Motor neuron (in vitro differentiated cells): ENCODE results near the gene SYNPR. TPM values are rescaled to one million over a fixed set of nuclear protein-coding genes. Genes with fewer than 3 reads are reported as not detected.
A peak's percentile ranks its signal among the peaks of the same experiment; 100 is the strongest.

Source experiments
- ATAC-seq, 8 experiments: fragments of 200-7000 bp; cut with Tn5 transposase; replicated peaks in 6 of 8; 2 replicates each; pipeline ENCODE4 v1.8.0; 2021; ENCODE audit warnings: mild to moderate bottlenecking in 8 of 8, moderate library complexity in 8 of 8
- H3K27ac ChIP-seq, 2 donors: fragments of 250-450 bp; sonication (Bioruptor Pico); 2 replicates each; pipeline ENCODE4 v1.9.0; 2021; ENCODE audit warnings: antibody characterized with exemption in 2 of 2, mild to moderate bottlenecking in 2 of 2, moderate library complexity in 1 of 2
- H3K4me1 ChIP-seq, 2 donors: fragments of 250-450 bp; sonication (Bioruptor Pico); replicated peaks in 1 of 2; 2 replicates each; pipeline ENCODE4 v1.6.1; 2021; ENCODE audit warnings: antibody characterized with exemption in 2 of 2, mild to moderate bottlenecking in 2 of 2, moderate library complexity in 1 of 2
- H3K4me3 ChIP-seq, 5 donors: fragments of 250-450 bp; sonication (Bioruptor Pico); 2 replicates each; pipeline ENCODE4 v1.9.0; 2021; ENCODE audit warnings: antibody characterized with exemption in 5 of 5, mild to moderate bottlenecking in 5 of 5, moderate library complexity in 4 of 5
- WGBS, 10 experiments: fragments of 450-650 bp; shearing (Covaris generic); methylation state at CpG; one replicate each; pipeline ENCODE4 v1.0.0; 2022; 5-methylcytosine and 5-hydroxymethylcytosine counted together
- in situ Hi-C, 9 experiments: fragments of 400-800 bp; cut with MboI; loops; one replicate each; pipeline ENCODE4 v1.15.0; 2021; ENCODE audit warnings: low sequenced_read_pairs in 9 of 9, low pct_unique_long_range_greater_than_20kb in 2 of 9; ENCODE audit not compliant: unreplicated experiment in 9 of 9
- total RNA-seq, 8 experiments: library from RNA; unstranded; fragments of 300-600 nt; gene quantifications; 2 replicates each; pipeline versions ENCODE4 v1.2.3 to v1.2.4, GENCODE V29; 2022

SYNPR gene
- total RNA-seq, 8 experiments from 2014 or later, result 0.18 to 6.3 (median 1.9) TPM

DNA sequence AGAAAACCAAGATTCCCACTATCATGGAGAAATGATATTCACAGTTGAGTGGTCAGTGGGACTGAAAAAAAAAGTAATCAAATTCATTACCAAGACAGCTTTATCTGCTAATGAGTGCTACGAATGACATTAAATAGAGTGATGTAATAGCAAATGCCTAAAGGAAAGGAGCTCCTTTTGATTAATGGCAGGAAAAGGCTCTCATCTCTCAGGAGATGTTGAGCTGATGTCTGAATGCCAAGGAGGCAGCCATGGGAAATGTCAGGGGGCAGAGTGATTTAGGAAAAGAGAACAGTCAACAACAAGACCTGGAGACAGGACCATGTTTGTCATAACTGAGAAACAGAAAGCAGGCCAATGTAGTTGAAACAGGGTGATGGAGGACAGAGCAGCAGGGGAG, 277.7 kb downstream of the SYNPR start:
- H3K27ac ChIP-seq, result no peak overlapping the region
- H3K4me1 ChIP-seq, result peaks cover 3 to 7% of the 10 kb centered on the region in 2 donors
- ATAC-seq, result peak in 5 of 8 experiments; percentile 53 to 91 (median 71)
- in situ Hi-C loops, result loop anchor here in 1 of 9 experiments (25.0 kb wide), 1 partner anchor 193 kb away; no protein-coding TSS in a partner anchor
- no peak overlapping the region for H3K4me3 ChIP-seq
- WGBS, 10 experiments, result 29 to 80% (median 50%) methylated on average over 1 of the region's 1 CpG; no CpG with 5 or more reads in 1 of the 10 experiments

DNA sequence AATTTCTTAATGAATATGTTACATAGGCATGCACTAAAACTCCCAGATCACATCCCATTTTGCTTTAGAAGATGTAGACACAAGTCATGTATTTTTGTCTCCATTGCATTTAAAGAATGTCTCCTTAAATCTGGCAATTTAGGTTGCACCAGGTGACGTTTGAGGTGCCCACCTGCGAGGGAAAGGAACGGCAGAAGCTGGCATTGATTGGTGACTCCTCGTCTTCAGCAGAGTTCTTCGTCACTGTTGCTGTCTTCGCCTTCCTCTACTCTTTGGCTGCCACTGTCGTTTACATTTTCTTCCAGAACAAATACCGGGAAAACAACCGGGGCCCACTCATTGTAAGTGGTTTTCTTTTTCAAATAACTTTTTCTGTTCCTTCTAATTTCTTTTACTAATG, 278.3 kb downstream of the SYNPR start:
- H3K27ac ChIP-seq, result no peak overlapping the region
- no peak for ATAC-seq
- peaks cover 3 to 7% of the 10 kb centered on the region in 2 donors for H3K4me1 ChIP-seq
- WGBS, 10 experiments, result 43 to 90% (median 78%) methylated on average over 1 to 9 of the region's 9 CpGs; no CpG with 5 or more reads in 1 of the 10 experiments
- no peak overlapping the region for H3K4me3 ChIP-seq
- in situ Hi-C loops, result loop anchor here in 1 of 9 experiments (25.0 kb wide), 1 partner anchor 194 kb away; no protein-coding TSS in a partner anchor

DNA sequence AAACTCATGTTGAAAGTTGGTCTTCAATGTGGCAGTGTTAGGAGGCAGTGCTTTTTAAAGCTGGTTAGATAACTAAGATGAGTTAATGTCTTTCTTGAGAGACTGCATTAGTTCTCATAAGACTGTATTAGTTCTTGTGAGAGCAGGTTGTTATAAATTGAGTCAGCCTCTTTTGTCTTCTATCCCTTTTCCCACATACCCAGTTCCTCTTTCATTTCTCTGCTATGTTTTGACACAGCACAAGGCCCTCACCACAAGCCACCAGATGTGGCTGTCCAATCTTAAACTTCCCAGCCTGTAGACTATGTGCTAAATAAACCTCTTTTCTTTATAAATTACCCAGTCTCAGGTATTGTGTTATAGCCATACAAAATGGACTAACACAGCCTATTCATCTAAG, 279.8 kb downstream of the SYNPR start:
- Histone ChIP-seq H3K4me3 (no peak overlapping the region), H3K4me1 (peaks cover 3 to 7% of the 10 kb centered on the region in 2 donors), H3K27ac (no peak overlapping the region)
- ATAC-seq, result no peak
- in situ Hi-C loops, result loop anchor here in 1 of 9 experiments (25.0 kb wide), 1 partner anchor 196 kb away; no protein-coding TSS in a partner anchor

GRCh38 chr3:63559884-63560283, 281.8 kb downstream of the SYNPR start:
- 39 to 100% (median 76%) methylated on average over 1 to 2 of the region's 2 CpGs; no CpG with 5 or more reads in 2 of the 10 experiments for WGBS, 10 experiments
- Histone ChIP-seq H3K4me3 (no peak overlapping the region), H3K27ac (no peak overlapping the region), H3K4me1 (peaks cover 3 to 11% of the 10 kb centered on the region in 2 donors)
- ATAC-seq, result no peak
- in situ Hi-C loops, result loop anchor here in 1 of 9 experiments (25.0 kb wide), 1 partner anchor 198 kb away; no protein-coding TSS in a partner anchor

DNA sequence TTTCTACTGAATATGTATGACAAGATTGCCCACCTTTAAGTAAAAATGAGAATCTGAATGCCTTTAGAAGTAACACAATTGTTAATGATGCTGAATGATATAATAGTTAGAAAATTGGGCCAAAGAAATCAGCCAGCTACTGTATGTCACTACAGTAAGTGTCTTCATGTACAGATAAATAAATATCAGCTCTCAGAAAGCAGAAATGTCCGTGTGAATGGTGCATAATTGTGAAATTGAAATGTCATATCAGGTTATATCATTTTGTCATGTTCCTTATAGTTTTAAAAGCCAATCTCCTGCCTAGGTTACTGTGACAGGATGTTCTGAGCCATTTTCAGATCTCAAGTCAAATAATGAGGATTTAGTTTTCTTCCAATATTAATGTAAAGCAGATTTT, 283.8 kb downstream of the SYNPR start:
- 0 to 71% (median 38%) methylated on average over 1 of the region's 1 CpG; no CpG with 5 or more reads in 3 of the 10 experiments for WGBS, 10 experiments
- no peak overlapping the region for H3K4me3 ChIP-seq
- no peak for ATAC-seq
- in situ Hi-C loops, result loop anchor here in 1 of 9 experiments (25.0 kb wide), 1 partner anchor 200 kb away; no protein-coding TSS in a partner anchor
- peaks cover 0 to 4% of the 10 kb centered on the region in 2 donors for H3K4me1 ChIP-seq
- H3K27ac ChIP-seq, result no peak overlapping the region

DNA sequence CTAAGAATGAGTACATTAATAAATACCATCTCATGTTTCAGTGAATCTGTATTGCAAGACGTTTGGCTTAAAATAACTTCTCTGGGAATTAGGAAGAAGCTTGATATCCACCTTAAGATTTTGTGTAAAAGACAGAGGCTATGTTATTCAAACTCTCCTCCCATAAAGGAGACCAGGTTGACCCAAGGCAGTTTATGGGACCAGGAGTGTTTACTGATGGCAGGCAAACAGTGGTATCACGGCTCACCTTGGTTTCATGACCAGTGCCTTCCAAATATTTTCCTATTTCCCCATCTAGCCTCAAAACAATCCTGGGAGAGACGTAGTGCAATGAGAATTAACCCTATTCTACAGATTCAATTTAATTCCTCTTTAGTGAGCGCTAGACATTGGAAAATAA, 284.2 kb downstream of the SYNPR start:
- ATAC-seq, result no peak
- Histone ChIP-seq H3K4me3 (no peak overlapping the region), H3K27ac (no peak overlapping the region), H3K4me1 (peaks cover 0 to 4% of the 10 kb centered on the region in 2 donors)
- in situ Hi-C loops, result loop anchor here in 1 of 9 experiments (25.0 kb wide), 1 partner anchor 200 kb away; no protein-coding TSS in a partner anchor
- 0 to 71% (median 34%) methylated on average over 1 to 4 of the region's 4 CpGs; no CpG with 5 or more reads in 1 of the 10 experiments for WGBS, 10 experiments

DNA sequence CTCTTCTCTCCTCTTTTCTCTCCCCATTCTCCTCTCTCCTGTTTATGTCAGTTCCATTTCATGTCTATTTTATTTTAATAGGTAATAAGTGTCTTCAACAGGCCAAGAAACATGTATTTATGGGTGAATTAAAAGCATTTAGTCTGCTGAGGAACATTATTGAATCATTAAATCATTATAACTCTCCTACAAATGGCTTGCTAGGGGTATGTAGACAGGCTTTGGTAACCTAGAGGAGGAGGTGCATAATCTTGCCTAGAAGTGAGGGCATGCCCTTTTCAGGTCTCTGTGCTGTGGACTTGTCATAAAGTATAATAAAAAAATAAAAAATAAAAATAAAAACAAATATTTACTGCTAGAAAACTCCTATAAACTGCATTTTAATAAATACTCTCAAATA, 285.5 kb downstream of the SYNPR start:
- H3K4me1 ChIP-seq, result peaks cover 0 to 4% of the 10 kb centered on the region in 2 donors
- no peak overlapping the region for H3K27ac ChIP-seq
- peak in 5 of 8 experiments; percentile 21 to 94 (median 56) for ATAC-seq
- in situ Hi-C loops, result loop anchor here in 1 of 9 experiments (25.0 kb wide), 1 partner anchor 201 kb away; no protein-coding TSS in a partner anchor
- no peak overlapping the region for H3K4me3 ChIP-seq

- peak in 1 of 8 experiments; percentile 68 for ATAC-seq
- WGBS, 10 experiments, result 38 to 100% (median 77%) methylated on average over 1 to 6 of the region's 6 CpGs; no CpG with 5 or more reads in 1 of the 10 experiments
- no peak overlapping the region for H3K4me3 ChIP-seq
- no peak overlapping the region for H3K27ac ChIP-seq
- peaks cover 0 to 4% of the 10 kb centered on the region in 2 donors for H3K4me1 ChIP-seq
- in situ Hi-C loops, result loop anchor here in 1 of 9 experiments (25.0 kb wide), 1 partner anchor 203 kb away; no protein-coding TSS in a partner anchor
These were observed 287.1 kb downstream of the SYNPR start for GRCh38 chr3:63565220-63565619.

DNA sequence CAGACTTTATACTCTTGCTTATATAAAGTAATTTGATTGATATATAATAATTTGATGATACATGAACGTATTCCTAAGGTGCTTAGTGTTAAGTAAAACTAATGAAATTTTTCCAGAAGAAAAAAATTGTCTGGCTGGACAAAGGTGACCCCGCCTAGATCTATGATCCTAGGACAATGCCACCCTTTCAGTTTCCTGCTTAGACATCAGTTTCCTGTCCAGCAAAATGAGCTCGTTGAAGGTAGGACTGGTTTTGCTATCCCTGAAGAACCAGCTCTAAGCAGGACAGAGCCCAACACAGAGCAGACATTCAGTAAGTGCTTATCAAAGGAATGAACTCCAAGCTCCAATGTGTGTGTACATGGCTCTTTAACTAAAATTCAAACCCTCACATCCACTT, 293.6 kb downstream of the SYNPR start:
- 0 to 96% (median 82%) methylated on average over 1 to 3 of the region's 3 CpGs for WGBS, 10 experiments
- no peaks in the 10 kb centered on the region for H3K4me1 ChIP-seq
- in situ Hi-C loops, result loop anchor here in 1 of 9 experiments (25.0 kb wide), 1 partner anchor 209 kb away; no protein-coding TSS in a partner anchor
- no peak overlapping the region for H3K27ac ChIP-seq
- no peak overlapping the region for H3K4me3 ChIP-seq
- no peak for ATAC-seq

DNA sequence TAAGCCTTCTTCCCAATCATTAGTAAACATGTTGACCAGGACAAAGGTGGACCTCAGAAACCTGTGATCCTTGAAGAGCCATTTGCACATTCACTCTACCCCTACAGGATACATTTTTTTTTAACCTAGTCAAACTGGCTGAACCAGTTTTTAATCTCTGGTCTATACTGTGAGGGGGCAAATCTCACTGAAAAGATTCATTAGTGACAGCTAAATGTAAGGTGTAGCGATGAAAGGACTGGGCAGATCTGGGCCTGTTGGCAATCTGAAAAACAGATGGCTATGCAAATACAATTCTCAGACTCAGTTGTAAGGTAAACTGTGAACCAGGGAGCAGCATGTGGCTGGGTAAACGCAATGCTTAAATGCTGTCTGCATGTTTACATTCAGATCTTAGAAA, 298.7 kb downstream of the SYNPR start:
- H3K4me1 ChIP-seq, result no peaks in the 10 kb centered on the region
- in situ Hi-C loops, result loop anchor here in 1 of 9 experiments (25.0 kb wide), 1 partner anchor 215 kb away; no protein-coding TSS in a partner anchor
- WGBS, 10 experiments, result 50 to 100% (median 71%) methylated on average over 1 to 2 of the region's 2 CpGs; no CpG with 5 or more reads in 1 of the 10 experiments
- no peak overlapping the region for H3K4me3 ChIP-seq
- ATAC-seq, result no peak
- no peak overlapping the region for H3K27ac ChIP-seq

- no peak for ATAC-seq
- in situ Hi-C loops, result loop anchor here in 1 of 9 experiments (25.0 kb wide), 1 partner anchor 217 kb away; no protein-coding TSS in a partner anchor
- H3K4me3 ChIP-seq, result no peak overlapping the region
- H3K27ac ChIP-seq, result no peak overlapping the region
- no peaks in the 10 kb centered on the region for H3K4me1 ChIP-seq
- WGBS, 10 experiments, result 0 to 100% (median 49%) methylated on average over 1 to 2 of the region's 2 CpGs; no CpG with 5 or more reads in 3 of the 10 experiments
These were observed 300.8 kb downstream of the SYNPR start for GRCh38 chr3:63578858-63579257.

- WGBS, 10 experiments, result 17 to 100% (median 62%) methylated on average over 1 to 2 of the region's 2 CpGs; no CpG with 5 or more reads in 1 of the 10 experiments
- no peak for ATAC-seq
These were observed 302.0 kb downstream of the SYNPR start for GRCh38 chr3:63580151-63580550.

DNA sequence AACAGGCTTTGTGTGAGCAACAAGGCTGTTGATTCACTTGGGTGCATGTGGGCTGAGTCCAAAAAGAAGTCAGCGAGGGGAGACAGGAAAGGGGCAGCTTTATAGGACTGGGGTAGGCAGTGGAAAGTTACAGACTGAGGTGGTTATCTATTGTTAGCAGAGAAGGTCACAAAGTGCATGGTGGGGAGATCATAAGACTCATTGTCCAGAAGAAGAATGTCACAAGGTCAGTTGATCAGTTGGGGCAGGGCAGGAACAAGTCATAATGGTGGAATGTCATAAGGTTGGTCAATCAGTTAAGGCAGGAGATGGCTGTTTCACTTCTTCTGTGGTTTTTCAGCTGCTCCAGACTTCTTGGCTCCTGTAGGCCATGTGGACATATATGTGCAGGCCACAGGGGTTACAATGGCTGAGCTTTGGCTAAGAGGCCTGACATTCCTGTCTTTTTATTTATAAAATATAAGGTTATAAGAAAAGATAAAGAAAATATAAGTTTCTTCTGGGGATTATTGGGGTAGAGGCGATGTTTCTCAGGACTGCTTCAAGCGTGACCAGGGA, 304.9 kb downstream of the SYNPR start:
- in situ Hi-C loops, result loop anchor here in 1 of 9 experiments (25.0 kb wide), 1 partner anchor 221 kb away; no protein-coding TSS in a partner anchor
- ATAC-seq, result no peak
- Histone ChIP-seq H3K4me1 (peaks cover 0 to 18% of the 10 kb centered on the region in 2 donors), H3K27ac (no peak overlapping the region), H3K4me3 (no peak overlapping the region)
- WGBS, 10 experiments, result 49 to 100% (median 91%) methylated on average over 1 to 3 of the region's 3 CpGs; no CpG with 5 or more reads in 1 of the 10 experiments

More at GRCh38 chr3:63580151-63580550, 302.0 kb downstream of the SYNPR start:
- in situ Hi-C loops, result loop anchor here in 1 of 9 experiments (25.0 kb wide), 1 partner anchor 218 kb away; no protein-coding TSS in a partner anchor
- Histone ChIP-seq H3K4me1 (peaks cover 0 to 7% of the 10 kb centered on the region in 2 donors), H3K27ac (no peak overlapping the region), H3K4me3 (no peak overlapping the region)
